Measurements from ENCODE around the gene MAG.

MAG gene

DNA sequence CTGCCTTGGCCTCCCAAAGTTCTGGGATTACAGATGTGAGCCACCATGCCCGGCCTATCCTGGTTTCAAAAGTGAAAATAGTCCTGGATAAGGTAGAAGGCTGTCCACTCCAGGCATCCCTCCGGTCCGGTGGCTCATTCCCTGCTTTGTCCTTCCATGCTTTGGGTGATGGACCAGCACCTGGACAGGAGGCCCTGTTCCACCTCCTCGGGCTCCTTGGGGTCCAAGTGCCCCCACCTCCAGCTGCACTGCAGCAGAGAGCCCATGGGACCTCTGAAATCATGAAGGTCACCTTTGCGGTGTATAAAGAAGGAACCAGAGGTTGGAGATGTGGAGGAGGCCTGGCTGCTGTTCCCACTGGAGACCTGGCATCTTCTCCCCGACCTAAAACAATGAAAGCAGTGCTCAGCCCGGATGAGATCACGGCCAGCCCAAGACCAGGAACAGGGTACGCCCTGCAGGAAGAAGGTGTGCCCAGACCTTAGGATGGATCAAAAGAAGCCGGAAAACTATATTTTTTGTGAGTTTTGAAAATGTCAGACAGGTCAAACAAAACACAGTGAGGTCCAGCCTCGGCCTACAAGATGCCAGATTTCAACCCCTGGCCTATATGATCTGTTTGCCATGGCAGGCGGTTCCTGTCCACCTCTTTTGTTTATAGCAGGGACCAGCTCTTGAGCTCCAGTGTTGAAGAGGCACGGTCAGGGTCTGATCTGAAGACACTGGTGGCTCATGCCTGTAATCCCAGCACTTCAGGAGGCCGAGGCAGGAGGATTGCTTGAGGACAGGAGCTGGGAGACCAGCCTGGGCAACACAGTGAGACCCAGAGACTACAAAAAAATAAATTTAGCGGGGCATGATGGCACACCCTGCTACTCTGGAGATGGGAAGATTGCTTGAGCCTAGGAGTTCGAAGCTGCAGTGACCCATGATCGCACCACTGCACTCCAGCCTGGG, 37.3 kb upstream of the MAG start:
- H3K4me3 ChIP-seq (ENCODE audit: insufficient read depth, low read depth, low read length), result no peak overlapping the region
- 95% methylated on average over 17 of the region's 17 CpGs for WGBS, 2 experiments
- no peak overlapping the region for H3K27ac ChIP-seq (ENCODE audit: insufficient read depth, low read depth, low read length, poor library complexity, severe bottlenecking)
- H3K36me3 ChIP-seq (ENCODE audit: control insufficient read depth, insufficient read depth, low read length), result peaks cover 28% of the 10 kb centered on the region
- H3K9me3 ChIP-seq (ENCODE audit: control insufficient read depth, low read length), result no peaks in the 10 kb centered on the region
- no peaks in the 10 kb centered on the region for H3K27me3 ChIP-seq (ENCODE audit: control insufficient read depth, insufficient read depth, low read length, poor library complexity, severe bottlenecking)
- peaks cover 15% of the 10 kb centered on the region for H3K4me1 ChIP-seq (ENCODE audit: control insufficient read depth, insufficient read depth, low read length)

GRCh38 chr19:35256566-35256965, 35.4 kb upstream of the MAG start:
- no peaks in the 10 kb centered on the region for H3K9me3 ChIP-seq (ENCODE audit: control insufficient read depth, low read length)
- H3K4me3 ChIP-seq (ENCODE audit: insufficient read depth, low read depth, low read length), result no peak overlapping the region
- H3K36me3 ChIP-seq (ENCODE audit: control insufficient read depth, insufficient read depth, low read length), result peaks cover 23% of the 10 kb centered on the region
- WGBS, 2 experiments, result 84 to 86% methylated on average over 2 of the region's 2 CpGs
- H3K27ac ChIP-seq (ENCODE audit: insufficient read depth, low read depth, low read length, poor library complexity, severe bottlenecking), result no peak overlapping the region
- no peaks in the 10 kb centered on the region for H3K27me3 ChIP-seq (ENCODE audit: control insufficient read depth, insufficient read depth, low read length, poor library complexity, severe bottlenecking)
- peaks cover 9% of the 10 kb centered on the region for H3K4me1 ChIP-seq (ENCODE audit: control insufficient read depth, insufficient read depth, low read length)

DNA sequence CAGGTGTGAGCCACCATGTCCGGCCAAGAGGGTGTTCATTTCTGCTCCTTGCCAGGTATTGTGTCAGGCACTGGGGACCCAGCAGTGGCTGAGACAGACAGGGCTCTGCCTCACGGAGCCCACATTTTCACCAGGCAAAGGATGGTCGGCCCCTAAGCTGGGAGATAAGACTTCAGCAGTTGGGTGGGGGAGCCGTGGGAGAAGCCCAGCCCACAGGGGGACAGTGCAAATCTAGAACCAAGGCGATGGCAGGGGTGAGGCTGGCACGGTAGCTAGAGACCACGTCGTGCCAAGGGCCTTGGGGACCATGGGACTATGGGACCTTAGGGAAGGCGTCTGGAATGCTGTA, 34.9 kb upstream of the MAG start:
- H3K27me3 ChIP-seq (ENCODE audit: control insufficient read depth, insufficient read depth, low read length, poor library complexity, severe bottlenecking), result no peaks in the 10 kb centered on the region
- H3K4me1 ChIP-seq (ENCODE audit: control insufficient read depth, insufficient read depth, low read length), result peaks cover 13% of the 10 kb centered on the region
- H3K27ac ChIP-seq (ENCODE audit: insufficient read depth, low read depth, low read length, poor library complexity, severe bottlenecking), result no peak overlapping the region
- peaks cover 23% of the 10 kb centered on the region for H3K36me3 ChIP-seq (ENCODE audit: control insufficient read depth, insufficient read depth, low read length)
- WGBS, 2 experiments, result 92 to 94% methylated on average over 9 of the region's 9 CpGs
- H3K4me3 ChIP-seq (ENCODE audit: insufficient read depth, low read depth, low read length), result no peak overlapping the region
- H3K9me3 ChIP-seq (ENCODE audit: control insufficient read depth, low read length), result no peaks in the 10 kb centered on the region

GRCh38 chr19:35260694-35261304, 31.2 kb upstream of the MAG start:
- peaks cover 17% of the 10 kb centered on the region for H3K4me1 ChIP-seq (ENCODE audit: control insufficient read depth, insufficient read depth, low read length)
- H3K27ac ChIP-seq (ENCODE audit: insufficient read depth, low read depth, low read length, poor library complexity, severe bottlenecking), result no peak overlapping the region
- no peak overlapping the region for H3K4me3 ChIP-seq (ENCODE audit: insufficient read depth, low read depth, low read length)
- H3K36me3 ChIP-seq (ENCODE audit: control insufficient read depth, insufficient read depth, low read length), result peaks cover 23% of the 10 kb centered on the region
- no peaks in the 10 kb centered on the region for H3K9me3 ChIP-seq (ENCODE audit: control insufficient read depth, low read length)
- WGBS, 2 experiments, result 89 to 90% methylated on average over 10 of the region's 10 CpGs
- H3K27me3 ChIP-seq (ENCODE audit: control insufficient read depth, insufficient read depth, low read length, poor library complexity, severe bottlenecking), result no peaks in the 10 kb centered on the region

GRCh38 chr19:35261356-35262100, 30.4 kb upstream of the MAG start:
- Histone ChIP-seq H3K27me3 (ENCODE audit: control insufficient read depth, insufficient read depth, low read length, poor library complexity, severe bottlenecking) (no peaks in the 10 kb centered on the region), H3K4me3 (ENCODE audit: insufficient read depth, low read depth, low read length) (no peak overlapping the region), H3K36me3 (ENCODE audit: control insufficient read depth, insufficient read depth, low read length) (peaks cover 23% of the 10 kb centered on the region), H3K4me1 (ENCODE audit: control insufficient read depth, insufficient read depth, low read length) (peaks cover 20% of the 10 kb centered on the region), H3K27ac (ENCODE audit: insufficient read depth, low read depth, low read length, poor library complexity, severe bottlenecking) (no peak overlapping the region), H3K9me3 (ENCODE audit: control insufficient read depth, low read length) (no peaks in the 10 kb centered on the region)
- 90 to 91% methylated on average over 12 of the region's 12 CpGs for WGBS, 2 experiments

DNA sequence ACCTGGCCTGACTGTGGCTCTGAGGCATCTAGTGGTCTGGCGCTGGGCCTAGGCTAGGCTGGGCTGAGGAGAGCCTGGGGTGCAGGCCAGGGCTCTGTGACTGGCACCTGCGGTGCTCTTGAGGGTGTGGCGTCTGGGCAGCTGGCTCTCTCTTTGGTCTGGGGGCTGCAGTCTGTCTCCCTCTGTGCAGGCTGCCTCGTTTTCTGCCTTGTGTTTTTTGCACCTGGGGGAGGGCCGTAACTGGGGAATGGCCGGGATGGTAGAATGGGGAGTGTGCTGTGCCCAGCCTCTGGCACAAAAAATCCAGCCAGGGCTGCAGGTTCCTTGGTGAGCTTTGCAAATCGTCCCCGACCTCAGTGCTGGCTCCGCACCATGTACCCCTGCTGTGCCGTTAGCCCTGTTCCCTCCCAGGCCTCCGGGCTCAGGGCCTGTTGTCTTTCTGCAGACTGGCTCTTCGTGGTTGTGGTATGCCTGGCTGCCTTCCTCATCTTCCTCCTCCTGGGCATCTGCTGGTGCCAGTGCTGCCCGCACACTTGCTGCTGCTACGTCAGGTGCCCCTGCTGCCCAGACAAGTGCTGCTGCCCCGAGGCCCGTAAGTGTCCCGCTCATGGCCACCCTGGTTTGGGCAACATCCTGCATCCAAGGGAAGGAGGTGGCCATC, 29.7 kb upstream of the MAG start:
- no peak overlapping the region for H3K27ac ChIP-seq (ENCODE audit: insufficient read depth, low read depth, low read length, poor library complexity, severe bottlenecking)
- no peaks in the 10 kb centered on the region for H3K27me3 ChIP-seq (ENCODE audit: control insufficient read depth, insufficient read depth, low read length, poor library complexity, severe bottlenecking)
- WGBS, 2 experiments, result 84 to 87% methylated on average over 17 of the region's 17 CpGs
- no peaks in the 10 kb centered on the region for H3K9me3 ChIP-seq (ENCODE audit: control insufficient read depth, low read length)
- H3K36me3 ChIP-seq (ENCODE audit: control insufficient read depth, insufficient read depth, low read length), result peaks cover 23% of the 10 kb centered on the region
- no peak overlapping the region for H3K4me3 ChIP-seq (ENCODE audit: insufficient read depth, low read depth, low read length)
- peaks cover 25% of the 10 kb centered on the region for H3K4me1 ChIP-seq (ENCODE audit: control insufficient read depth, insufficient read depth, low read length)

- Histone ChIP-seq H3K4me1 (ENCODE audit: control insufficient read depth, insufficient read depth, low read length) (peaks cover 19% of the 10 kb centered on the region), H3K27me3 (ENCODE audit: control insufficient read depth, insufficient read depth, low read length, poor library complexity, severe bottlenecking) (no peaks in the 10 kb centered on the region), H3K27ac (ENCODE audit: insufficient read depth, low read depth, low read length, poor library complexity, severe bottlenecking) (no peak overlapping the region), H3K9me3 (ENCODE audit: control insufficient read depth, low read length) (no peaks in the 10 kb centered on the region), H3K4me3 (ENCODE audit: insufficient read depth, low read depth, low read length) (no peak overlapping the region), H3K36me3 (ENCODE audit: control insufficient read depth, insufficient read depth, low read length) (peaks cover 23% of the 10 kb centered on the region)
- WGBS, 2 experiments, result 92 to 95% methylated on average over 7 of the region's 7 CpGs
Observed at GRCh38 chr19:35264268-35265125, 27.5 kb upstream of the MAG start.

- 90 to 93% methylated on average over 6 of the region's 6 CpGs for WGBS, 2 experiments
- Histone ChIP-seq H3K9me3 (ENCODE audit: control insufficient read depth, low read length) (no peaks in the 10 kb centered on the region), H3K36me3 (ENCODE audit: control insufficient read depth, insufficient read depth, low read length) (peaks cover 21% of the 10 kb centered on the region), H3K4me3 (ENCODE audit: insufficient read depth, low read depth, low read length) (no peak overlapping the region), H3K4me1 (ENCODE audit: control insufficient read depth, insufficient read depth, low read length) (peaks cover 26% of the 10 kb centered on the region), H3K27me3 (ENCODE audit: control insufficient read depth, insufficient read depth, low read length, poor library complexity, severe bottlenecking) (no peaks in the 10 kb centered on the region), H3K27ac (ENCODE audit: insufficient read depth, low read depth, low read length, poor library complexity, severe bottlenecking) (no peak overlapping the region)
Observed at GRCh38 chr19:35265126-35265899, 26.6 kb upstream of the MAG start.

Data from ectodermal cell (in vitro differentiated cells).